Transverse colon (tissue), 4 donors: ENCODE data around the gene ATXN7L2. TPM values are rescaled to one million over a fixed set of nuclear protein-coding genes. Genes with fewer than 3 reads are reported as not detected.

Experiments used
- DNase-seq: peaks from one replicate; pipeline ENCODE4 v3.0.0-alpha.2; 2019
- H3K27ac ChIP-seq, 4 donors: fragments of 200-600 bp; sonication (generic); 2 replicates each; pipeline ENCODE4 v1.5.1; 2016 to 2018; ENCODE audit warnings: inconsistent platforms in 4 of 4
- H3K27me3 ChIP-seq: fragments of 200-600 bp; sonication (generic); 2 replicates; pipeline ENCODE4 v1.5.1; 2017; ENCODE audit warnings: inconsistent platforms
- H3K36me3 ChIP-seq, 4 donors: fragments of 200-600 bp; sonication (generic); 2 replicates each; pipeline ENCODE4 v1.5.1; 2017 to 2019; ENCODE audit warnings: inconsistent platforms in 4 of 4
- H3K4me1 ChIP-seq, 4 donors: fragments of 200-600 bp; sonication (generic); 2 replicates each; pipeline ENCODE4 v1.5.1; 2017 to 2020; ENCODE audit warnings: inconsistent platforms in 4 of 4
- H3K4me3 ChIP-seq, 4 donors: fragments of 200-600 bp; sonication (generic); 1 replicate in 1 of 4; 2 replicates in 3 of 4; pipeline versions ENCODE4 v1.5.1 to v1.6.1; 2017 to 2019; ENCODE audit warnings: inconsistent platforms in 4 of 4
- H3K9me3 ChIP-seq, 2 donors: fragments of 200-600 bp; sonication (generic); 2 replicates each; pipeline ENCODE4 v1.5.1; 2017 to 2019; ENCODE audit warnings: inconsistent platforms in 2 of 2
- EP300 ChIP-seq: sonication (generic); formaldehyde crosslinking; IDR thresholded peaks from one replicate; pipeline ENCODE4 v1.6.1; 2017; ENCODE audit warnings: antibody characterized with exemption, low read depth
- POLR2A ChIP-seq: fragments of 450-650 bp; IDR thresholded peaks from one replicate; pipeline ENCODE4 v1.6.1; 2016; ENCODE audit warnings: antibody characterized with exemption, mild to moderate bottlenecking, moderate library complexity
- POLR2AphosphoS5 ChIP-seq, 3 donors: sonication (generic); formaldehyde crosslinking; IDR thresholded peaks; one replicate each; pipeline ENCODE4 v1.6.1; 2016; ENCODE audit warnings: antibody characterized with exemption in 3 of 3
- WGBS, 2 donors: methylation state at CpG; one replicate each; pipeline ENCODE4 v1.1.5; 2018; ENCODE audit warnings: low coverage in 1 of 2; 5-methylcytosine and 5-hydroxymethylcytosine counted together
- in situ Hi-C, 4 donors: fragments of 200-750 bp; cut with MboI; loops; one replicate each; pipeline versions ENCODE4 v1.15.0 to v1.15.1; 2017; ENCODE audit warnings: low sequenced_read_pairs in 3 of 4, low pct_ligation_motif_present in 1 of 4, low pct_unique_long_range_greater_than_20kb in 1 of 4
- intact Hi-C: fragments of 100-400 bp; cut with DNase I; formaldehyde crosslinking; loops from one replicate; pipeline ENCODE4 v1.15.1; 2023; ENCODE audit warnings: low total_unique reads
- total RNA-seq, 4 donors: library from RNA; depleted of rRNA; stranded (reverse); fragments of >200 nt; gene quantifications; one replicate each; pipeline ENCODE4 v1.1.0, GENCODE V29; 2016
- TF ChIP-seq, protein P1 (sequence below), 5 experiments: fragments of 200-600 bp in 3 of 5; fragments of 450-650 bp in 2 of 5; sonication (generic) in 3 of 5; IDR thresholded peaks; 1 replicate in 2 of 5; 2 replicates in 3 of 5; pipeline ENCODE4 v1.5.1; 2016 to 2017; ENCODE audit warnings: antibody characterized with exemption in 5 of 5, inconsistent platforms in 3 of 5, mild to moderate bottlenecking in 2 of 5, moderate library complexity in 1 of 5

Gene ATXN7L2
- total RNA-seq, 4 donors from 2014 or later: 2.7 to 12.3 (median 6.2) TPM

DNA sequence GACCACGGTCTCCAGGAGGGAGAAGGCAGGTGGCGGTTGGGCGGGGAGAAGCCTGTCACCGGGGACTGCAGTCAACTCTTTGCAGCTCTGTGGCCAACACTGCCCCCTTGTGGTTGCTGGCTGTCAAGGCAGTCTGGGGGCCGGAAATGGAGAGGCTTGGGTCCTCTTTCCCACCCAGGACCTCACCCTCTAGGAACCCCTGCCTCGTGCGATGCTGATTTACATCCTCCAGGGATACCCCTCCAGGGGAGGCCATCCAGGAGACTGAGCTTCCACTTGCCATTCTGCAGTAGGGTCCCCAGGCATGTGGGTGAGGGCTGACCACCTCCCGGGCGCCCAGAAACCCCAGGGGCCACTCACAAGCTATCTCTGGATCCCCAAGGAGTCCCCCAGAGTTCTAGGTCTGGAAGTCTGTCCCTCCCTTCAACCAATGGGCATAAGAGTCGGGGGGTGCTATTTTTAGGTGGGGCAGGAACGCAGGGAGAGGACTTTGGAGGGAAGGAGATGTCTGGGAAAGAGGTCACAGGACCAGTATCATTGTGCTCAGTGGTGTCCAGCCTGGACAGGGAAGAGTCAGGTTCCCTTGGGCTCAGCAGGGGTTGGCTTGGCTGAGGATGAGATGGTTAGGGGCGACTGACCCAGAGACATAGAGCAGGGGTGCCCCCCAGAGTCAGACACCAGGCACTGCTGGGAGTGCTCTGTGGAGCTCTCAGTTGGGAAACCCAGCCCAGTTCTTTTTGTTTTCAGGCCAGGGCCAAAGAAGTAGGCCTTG, 48.8 kb downstream of the ATXN7L2 start:
- no peaks in the 10 kb centered on the region for H3K9me3 ChIP-seq
- peak; percentile 89 for DNase-seq
- H3K27me3 ChIP-seq: no peaks in the 10 kb centered on the region
- TF ChIP-seq, protein P1, sequence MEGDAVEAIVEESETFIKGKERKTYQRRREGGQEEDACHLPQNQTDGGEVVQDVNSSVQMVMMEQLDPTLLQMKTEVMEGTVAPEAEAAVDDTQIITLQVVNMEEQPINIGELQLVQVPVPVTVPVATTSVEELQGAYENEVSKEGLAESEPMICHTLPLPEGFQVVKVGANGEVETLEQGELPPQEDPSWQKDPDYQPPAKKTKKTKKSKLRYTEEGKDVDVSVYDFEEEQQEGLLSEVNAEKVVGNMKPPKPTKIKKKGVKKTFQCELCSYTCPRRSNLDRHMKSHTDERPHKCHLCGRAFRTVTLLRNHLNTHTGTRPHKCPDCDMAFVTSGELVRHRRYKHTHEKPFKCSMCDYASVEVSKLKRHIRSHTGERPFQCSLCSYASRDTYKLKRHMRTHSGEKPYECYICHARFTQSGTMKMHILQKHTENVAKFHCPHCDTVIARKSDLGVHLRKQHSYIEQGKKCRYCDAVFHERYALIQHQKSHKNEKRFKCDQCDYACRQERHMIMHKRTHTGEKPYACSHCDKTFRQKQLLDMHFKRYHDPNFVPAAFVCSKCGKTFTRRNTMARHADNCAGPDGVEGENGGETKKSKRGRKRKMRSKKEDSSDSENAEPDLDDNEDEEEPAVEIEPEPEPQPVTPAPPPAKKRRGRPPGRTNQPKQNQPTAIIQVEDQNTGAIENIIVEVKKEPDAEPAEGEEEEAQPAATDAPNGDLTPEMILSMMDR (IDR thresholded peaks at IDR 0.05): peak; percentile 97 to 99 (median 99)
- TF ChIP-seq POLR2AphosphoS5 (IDR thresholded peaks at IDR 0.05): no peak
- intact Hi-C loops: loop anchor here (1.0 kb wide), 1 partner anchor 40 kb away; no protein-coding TSS in a partner anchor
- peaks cover 4 to 25% (median 7%) of the 10 kb centered on the region in 4 donors for H3K4me1 ChIP-seq
- in situ Hi-C loops: loop anchor here (5.0 to 25.0 kb wide), 5 partner anchors 35 to 455 kb away; partner anchors contain the start of gene AHCYL1 (in 1 of the 4)
- peak overlapping the region in 3 of 4 donors; percentile 21 to 58 (median 34) for H3K27ac ChIP-seq
- peak overlapping the region in 1 of 4 donors; percentile 20 for H3K4me3 ChIP-seq
- WGBS, 2 donors: 24% methylated on average over 8 of the region's 12 CpGs; no CpG with 5 or more reads in 1 of the 2 donors
- no peaks in the 10 kb centered on the region for H3K36me3 ChIP-seq

DNA sequence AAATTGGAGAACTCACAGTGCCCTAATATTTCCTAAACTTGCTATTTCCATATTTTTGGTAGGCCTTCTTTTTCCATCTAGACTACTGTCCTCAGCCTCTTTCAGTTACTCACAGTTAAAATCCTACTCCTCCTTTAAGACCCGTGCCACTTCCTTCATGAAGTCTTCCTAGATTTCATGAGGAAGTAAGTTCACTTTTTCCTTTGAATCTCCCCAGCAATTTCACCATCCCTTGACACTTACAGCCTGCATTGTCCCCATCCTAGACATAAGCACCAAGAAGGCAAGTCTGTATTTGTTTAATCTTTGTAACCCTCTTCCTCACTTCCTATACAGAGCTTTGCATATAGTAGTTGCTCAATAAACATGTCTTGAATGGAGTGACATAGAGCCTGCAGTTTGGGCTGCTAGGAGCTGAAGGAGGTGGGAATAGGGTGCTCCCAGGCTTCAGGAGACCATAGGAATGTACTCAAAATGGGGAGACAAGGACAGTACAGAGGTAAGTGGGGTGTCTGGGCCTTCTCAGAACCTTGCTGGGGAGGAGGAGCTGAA, 50.7 kb downstream of the ATXN7L2 start:
- in situ Hi-C loops: loop anchor here (5.0 to 25.0 kb wide), 5 partner anchors 37 to 453 kb away; partner anchors contain the start of gene AHCYL1 (in 1 of the 4)
- TF ChIP-seq POLR2AphosphoS5 (IDR thresholded peaks at IDR 0.05): no peak
- TF ChIP-seq EP300: no peak
- TF ChIP-seq POLR2A: no peak
- TF ChIP-seq, protein P1 (IDR thresholded peaks at IDR 0.05): no peak
- no peak overlapping the region for H3K4me3 ChIP-seq
- WGBS, 2 donors: 88% methylated on average over 1 of the region's 1 CpG
- no peaks in the 10 kb centered on the region for H3K27me3 ChIP-seq
- DNase-seq: no peak
- no peaks in the 10 kb centered on the region for H3K9me3 ChIP-seq
- peaks cover 4 to 25% (median 7%) of the 10 kb centered on the region in 4 donors for H3K4me1 ChIP-seq
- intact Hi-C loops: no loop called here
- no peaks in the 10 kb centered on the region for H3K36me3 ChIP-seq
- no peak overlapping the region for H3K27ac ChIP-seq

DNA sequence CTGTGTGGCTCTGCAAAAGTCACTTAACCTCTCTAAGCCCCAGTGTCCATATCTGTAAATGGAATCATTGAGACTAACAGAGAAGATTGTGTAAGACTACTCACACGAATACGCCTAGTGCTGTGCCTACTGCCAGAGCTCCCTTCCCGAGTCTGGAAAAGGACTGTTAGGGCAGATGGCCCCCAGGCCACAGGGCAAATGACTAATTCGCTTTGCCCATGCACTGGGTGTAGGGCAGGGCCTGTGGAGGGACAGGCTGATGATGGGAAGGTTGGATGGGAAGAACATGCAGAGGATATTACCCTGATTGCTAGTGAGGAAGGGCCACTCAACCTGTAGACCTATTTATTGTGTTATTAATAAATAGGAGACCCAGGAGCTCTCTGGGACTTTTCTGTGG, 51.8 kb downstream of the ATXN7L2 start:
- TF ChIP-seq POLR2AphosphoS5 (IDR thresholded peaks at IDR 0.05): no peak
- TF ChIP-seq, protein P1 (IDR thresholded peaks at IDR 0.05): no peak
- TF ChIP-seq POLR2A: no peak
- no peak for TF ChIP-seq EP300
- peak overlapping the region in 2 of 4 donors; percentile 42 to 60 for H3K27ac ChIP-seq
- H3K27me3 ChIP-seq: no peaks in the 10 kb centered on the region
- no peak for DNase-seq
- in situ Hi-C loops: loop anchor here in 2 of 4 donors (10.0 to 25.0 kb wide), 2 partner anchors 271 to 452 kb away; partner anchors contain the start of gene AHCYL1 (in 1 of the 2)
- no peaks in the 10 kb centered on the region for H3K9me3 ChIP-seq
- intact Hi-C loops: no loop called here
- H3K36me3 ChIP-seq: no peaks in the 10 kb centered on the region
- no peak overlapping the region for H3K4me3 ChIP-seq
- 75% methylated on average over 4 of the region's 4 CpGs; no CpG with 5 or more reads in 1 of the 2 donors for WGBS, 2 donors
- peaks cover 4 to 25% (median 7%) of the 10 kb centered on the region in 4 donors for H3K4me1 ChIP-seq

DNA sequence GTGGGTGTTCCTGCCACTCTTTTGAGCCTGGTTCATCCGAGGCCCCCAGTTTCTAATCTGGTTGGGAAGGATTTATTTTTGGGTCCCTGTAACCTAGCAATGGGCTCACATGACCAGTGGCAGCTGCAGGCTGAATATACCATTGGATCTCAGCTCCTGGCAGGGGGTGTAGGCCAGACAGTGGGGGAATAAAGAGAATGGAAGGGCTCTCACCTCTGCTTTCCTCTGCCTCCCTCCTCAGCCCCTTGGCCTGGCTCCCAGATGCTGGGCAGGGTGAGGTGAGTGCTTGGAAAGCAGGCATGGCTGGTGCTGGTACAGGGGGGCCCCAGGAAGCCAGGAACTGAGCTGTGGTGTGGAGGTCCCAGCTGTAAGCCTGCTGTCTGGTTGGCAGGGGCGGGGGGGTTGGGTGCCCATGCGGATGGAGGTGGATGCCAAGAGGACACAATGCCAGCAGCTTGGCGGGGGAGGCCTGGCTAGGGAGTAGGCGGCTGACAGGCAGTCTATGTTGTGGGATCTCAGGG, 52.3 kb downstream of the ATXN7L2 start:
- DNase-seq: no peak
- Histone ChIP-seq H3K27ac (peak overlapping the region in 3 of 4 donors; percentile 1 to 60 (median 42)), H3K4me1 (peaks cover 4 to 25% (median 7%) of the 10 kb centered on the region in 4 donors), H3K9me3 (no peaks in the 10 kb centered on the region), H3K36me3 (no peaks in the 10 kb centered on the region), H3K4me3 (no peak overlapping the region), H3K27me3 (no peaks in the 10 kb centered on the region)
- 71% methylated on average over 5 of the region's 5 CpGs; no CpG with 5 or more reads in 1 of the 2 donors for WGBS, 2 donors
- intact Hi-C loops (no loop called here), in situ Hi-C loops (loop anchor here in 2 of 4 donors (10.0 to 25.0 kb wide), 2 partner anchors 271 to 451 kb away; partner anchors contain the start of gene AHCYL1 (in 1 of the 2))
- TF ChIP-seq EP300 (no peak), POLR2AphosphoS5 (IDR thresholded peaks at IDR 0.05) (no peak), POLR2A (no peak)
- TF ChIP-seq, protein P1 (IDR thresholded peaks at IDR 0.05): no peak
